Glutamatergic neuron (in vitro differentiated cells): ENCODE measurements around the gene DISC1. TPM values are rescaled to one million over a fixed set of nuclear protein-coding genes. Genes with fewer than 3 reads are reported as not detected.

Experiments
- DNase-seq: peaks from one replicate; pipeline ENCODE4 v3.0.0; 2022
- H3K27ac Mint-ChIP-seq: one replicate; pipeline ENCODE4 v1.8.0; 2020; ENCODE audit warnings: mild to moderate bottlenecking, mixed read lengths, inconsistent platforms; ENCODE audit not compliant: unreplicated experiment
- H3K27me3 Mint-ChIP-seq: one replicate; pipeline ENCODE4 v1.8.0; 2020; ENCODE audit warnings: mild to moderate bottlenecking, moderate library complexity, mixed read lengths, inconsistent platforms; ENCODE audit not compliant: unreplicated experiment
- H3K36me3 Mint-ChIP-seq: one replicate; pipeline ENCODE4 v1.8.0; 2020; ENCODE audit warnings: mild to moderate bottlenecking, mixed read lengths, inconsistent platforms; ENCODE audit not compliant: unreplicated experiment
- H3K4me1 Mint-ChIP-seq: one replicate; pipeline ENCODE4 v1.8.0; 2020; ENCODE audit warnings: mild to moderate bottlenecking, low read depth, mixed read lengths, inconsistent platforms; ENCODE audit not compliant: unreplicated experiment
- H3K4me3 Mint-ChIP-seq: one replicate; pipeline ENCODE4 v1.8.0; 2020; ENCODE audit warnings: mild to moderate bottlenecking, mixed read lengths, inconsistent platforms; ENCODE audit not compliant: unreplicated experiment
- H3K9me3 Mint-ChIP-seq: one replicate; pipeline ENCODE4 v1.8.0; 2020; ENCODE audit warnings: mild to moderate bottlenecking, moderate library complexity, mixed read lengths, inconsistent platforms; ENCODE audit not compliant: unreplicated experiment
- total RNA-seq: library from RNA; stranded (reverse); fragmentation: NEBNext Ultra II Directional; extraction: Animal tissue kit (Norgen Biotek cat#: 25700); gene quantifications from one replicate; pipeline ENCODE4 v1.2.1, GENCODE V29; 2021; ENCODE audit not compliant: unreplicated experiment
- TF ChIP-seq, protein P1 (sequence below): fragments of 200-600 bp; sonication (generic); IDR thresholded peaks from one replicate; pipeline ENCODE4 v1.5.0; 2021; ENCODE audit not compliant: partially characterized antibody, unreplicated experiment

DISC1 gene
- total RNA-seq, 1 donor from 2014 or later: 9.1 TPM

DNA sequence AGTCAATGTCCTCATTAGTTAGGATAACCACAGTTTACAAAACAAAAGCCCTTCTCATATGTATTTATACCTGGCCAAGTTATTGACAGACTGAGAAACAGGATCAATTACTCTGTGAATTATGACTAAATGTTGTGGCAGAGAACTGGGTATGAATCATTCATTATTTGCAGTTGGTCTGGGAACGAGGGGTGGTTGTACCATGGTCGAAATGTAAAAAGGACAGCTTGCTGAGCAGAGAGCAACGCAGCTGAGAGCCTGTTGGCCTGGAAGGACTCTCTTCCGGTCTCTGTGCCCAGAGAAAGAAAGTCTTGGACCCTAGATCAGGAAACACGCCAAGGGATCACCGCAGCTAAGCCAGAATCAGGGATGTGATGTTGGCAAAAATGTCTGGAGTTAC lies 169.6 kb downstream of the DISC1 start:
- Mint-ChIP-seq H3K27ac (no peak overlapping the region), H3K36me3 (peaks cover 5% of the 10 kb centered on the region), H3K9me3 (peaks cover 7% of the 10 kb centered on the region), H3K4me3 (no peak overlapping the region), H3K4me1 (peaks cover 17% of the 10 kb centered on the region), H3K27me3 (peaks cover 8% of the 10 kb centered on the region)
- no peak for DNase-seq
- TF ChIP-seq, protein P1, sequence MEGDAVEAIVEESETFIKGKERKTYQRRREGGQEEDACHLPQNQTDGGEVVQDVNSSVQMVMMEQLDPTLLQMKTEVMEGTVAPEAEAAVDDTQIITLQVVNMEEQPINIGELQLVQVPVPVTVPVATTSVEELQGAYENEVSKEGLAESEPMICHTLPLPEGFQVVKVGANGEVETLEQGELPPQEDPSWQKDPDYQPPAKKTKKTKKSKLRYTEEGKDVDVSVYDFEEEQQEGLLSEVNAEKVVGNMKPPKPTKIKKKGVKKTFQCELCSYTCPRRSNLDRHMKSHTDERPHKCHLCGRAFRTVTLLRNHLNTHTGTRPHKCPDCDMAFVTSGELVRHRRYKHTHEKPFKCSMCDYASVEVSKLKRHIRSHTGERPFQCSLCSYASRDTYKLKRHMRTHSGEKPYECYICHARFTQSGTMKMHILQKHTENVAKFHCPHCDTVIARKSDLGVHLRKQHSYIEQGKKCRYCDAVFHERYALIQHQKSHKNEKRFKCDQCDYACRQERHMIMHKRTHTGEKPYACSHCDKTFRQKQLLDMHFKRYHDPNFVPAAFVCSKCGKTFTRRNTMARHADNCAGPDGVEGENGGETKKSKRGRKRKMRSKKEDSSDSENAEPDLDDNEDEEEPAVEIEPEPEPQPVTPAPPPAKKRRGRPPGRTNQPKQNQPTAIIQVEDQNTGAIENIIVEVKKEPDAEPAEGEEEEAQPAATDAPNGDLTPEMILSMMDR: no peak

DNA sequence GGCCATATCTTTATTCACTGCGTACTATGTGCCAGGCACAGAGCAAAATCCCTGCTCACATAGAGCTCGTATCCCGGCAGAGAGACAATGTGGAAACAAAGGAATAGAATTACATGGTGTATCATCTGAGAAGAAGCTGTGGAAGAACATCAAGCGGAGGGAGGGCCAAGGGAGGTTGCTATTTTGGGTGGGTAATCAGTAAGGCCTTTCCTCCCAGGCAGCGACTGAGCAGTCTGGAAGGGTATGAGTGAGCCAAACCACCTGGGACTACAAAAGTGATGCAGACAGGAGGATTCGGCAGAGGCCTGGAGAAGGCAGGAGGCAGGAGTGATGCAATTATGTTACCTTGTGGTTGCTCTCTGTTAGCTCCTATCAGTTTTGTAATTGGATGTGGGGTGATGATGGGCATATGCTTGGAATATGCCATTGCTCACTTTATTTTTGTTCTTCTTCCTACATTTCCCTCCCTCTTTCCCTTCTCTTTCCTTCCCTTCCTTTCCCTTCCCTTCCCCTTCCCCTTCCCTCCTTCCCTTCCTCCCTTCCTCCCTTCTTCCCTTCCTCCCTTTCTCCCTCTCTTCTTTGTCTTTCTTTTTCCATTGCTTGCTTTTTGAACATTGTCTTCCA lies 172.9 kb downstream of the DISC1 start:
- no peak overlapping the region for H3K4me3 Mint-ChIP-seq
- H3K4me1 Mint-ChIP-seq: peaks cover 20% of the 10 kb centered on the region
- H3K9me3 Mint-ChIP-seq: peaks cover 7% of the 10 kb centered on the region

DNA sequence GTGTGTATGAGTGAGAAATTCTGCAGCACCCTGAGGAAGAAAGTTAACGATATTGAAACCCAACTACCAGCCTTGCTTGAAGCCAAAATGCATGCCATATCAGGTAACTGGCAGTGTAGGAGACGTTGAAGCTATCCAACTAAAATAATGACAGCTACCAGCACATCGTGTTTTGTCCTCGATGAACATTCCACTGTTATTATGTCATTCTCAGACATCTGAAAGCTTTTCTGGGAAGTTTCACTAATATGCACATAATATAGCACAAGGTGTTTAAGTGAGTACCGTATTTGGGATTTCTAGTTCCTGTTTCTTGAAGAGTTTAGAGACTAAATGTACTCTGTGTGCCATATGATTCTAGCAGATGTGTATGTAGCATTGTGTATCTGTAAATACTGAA lies 173.5 kb downstream of the DISC1 start:
- peak overlapping the region; percentile 83 for H3K27ac Mint-ChIP-seq
- H3K36me3 Mint-ChIP-seq: peaks cover 5% of the 10 kb centered on the region
- TF ChIP-seq, protein P1: no peak
- H3K9me3 Mint-ChIP-seq: peaks cover 7% of the 10 kb centered on the region
- peaks cover 9% of the 10 kb centered on the region for H3K27me3 Mint-ChIP-seq
- no peak for DNase-seq
- peaks cover 20% of the 10 kb centered on the region for H3K4me1 Mint-ChIP-seq
- H3K4me3 Mint-ChIP-seq: no peak overlapping the region

More for the DNA sequence above, 172.9 kb downstream of the DISC1 start:
- peaks cover 9% of the 10 kb centered on the region for H3K27me3 Mint-ChIP-seq
- peak; percentile 29 for DNase-seq
- TF ChIP-seq, protein P1: no peak
- peaks cover 5% of the 10 kb centered on the region for H3K36me3 Mint-ChIP-seq
- H3K27ac Mint-ChIP-seq: peak overlapping the region; percentile 83

DNA sequence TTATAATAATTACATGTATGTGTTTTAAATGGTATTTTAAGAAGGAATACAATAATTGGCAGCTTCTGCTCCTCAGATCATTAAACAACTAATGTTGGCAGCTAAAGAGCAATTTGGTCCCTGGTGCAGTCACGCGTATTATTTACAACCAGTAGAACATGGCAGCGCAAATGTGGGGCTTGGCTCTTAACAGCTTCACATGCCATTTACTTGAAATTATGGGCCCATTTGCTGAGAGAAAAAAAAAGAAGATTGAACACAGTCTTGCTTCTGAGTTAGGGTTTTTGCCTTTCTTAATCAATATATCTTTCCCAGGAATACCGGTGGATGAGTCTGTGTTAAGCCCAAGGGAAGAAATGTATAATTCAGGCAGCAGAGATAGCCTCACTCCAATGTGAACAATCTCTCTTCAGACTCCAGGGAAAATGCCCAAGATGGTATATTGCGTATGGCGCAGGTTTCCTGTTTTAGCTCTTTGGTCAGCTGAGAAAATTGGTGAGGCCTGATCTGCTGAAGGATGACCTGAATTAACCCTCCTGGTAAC lies 174.5 kb downstream of the DISC1 start:
- Mint-ChIP-seq H3K4me3 (peak overlapping the region; percentile 28), H3K27ac (no peak overlapping the region), H3K27me3 (peaks cover 9% of the 10 kb centered on the region), H3K4me1 (peaks cover 21% of the 10 kb centered on the region), H3K9me3 (peaks cover 7% of the 10 kb centered on the region), H3K36me3 (peaks cover 5% of the 10 kb centered on the region)
- no peak for DNase-seq
- TF ChIP-seq, protein P1: no peak

DNA sequence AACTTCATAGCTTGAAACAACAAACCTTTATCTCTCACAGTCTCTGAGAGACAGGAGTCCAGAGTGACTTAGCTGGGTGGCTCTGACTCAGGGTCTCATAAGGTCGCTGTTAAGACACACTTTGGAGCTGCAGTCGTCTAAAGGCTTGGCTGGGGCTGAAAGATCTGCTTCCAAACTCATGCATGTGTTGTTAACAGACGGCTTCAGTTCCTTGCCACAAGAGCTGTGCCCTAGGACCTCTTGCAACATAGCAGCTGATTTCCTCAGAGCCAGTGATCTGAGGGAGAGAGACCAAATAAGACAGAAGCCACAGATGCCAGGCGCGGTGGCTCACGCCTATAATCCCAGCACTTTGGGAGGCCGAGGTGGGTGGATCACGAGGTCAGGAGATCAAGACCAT lies 176.8 kb downstream of the DISC1 start:
- DNase-seq: no peak
- Mint-ChIP-seq H3K4me1 (peaks cover 26% of the 10 kb centered on the region), H3K27me3 (peaks cover 13% of the 10 kb centered on the region), H3K9me3 (peaks cover 14% of the 10 kb centered on the region), H3K27ac (no peak overlapping the region), H3K36me3 (peaks cover 5% of the 10 kb centered on the region), H3K4me3 (no peak overlapping the region)
- TF ChIP-seq, protein P1: no peak
